ENCODE measurements around the gene ART4. TPM values are rescaled to one million over a fixed set of nuclear protein-coding genes. Genes with fewer than 3 reads are reported as not detected.

ART4 gene
- total RNA-seq, 4 donors from 2014 or later = 0.35 to 0.95 TPM; not detected in 2

DNA sequence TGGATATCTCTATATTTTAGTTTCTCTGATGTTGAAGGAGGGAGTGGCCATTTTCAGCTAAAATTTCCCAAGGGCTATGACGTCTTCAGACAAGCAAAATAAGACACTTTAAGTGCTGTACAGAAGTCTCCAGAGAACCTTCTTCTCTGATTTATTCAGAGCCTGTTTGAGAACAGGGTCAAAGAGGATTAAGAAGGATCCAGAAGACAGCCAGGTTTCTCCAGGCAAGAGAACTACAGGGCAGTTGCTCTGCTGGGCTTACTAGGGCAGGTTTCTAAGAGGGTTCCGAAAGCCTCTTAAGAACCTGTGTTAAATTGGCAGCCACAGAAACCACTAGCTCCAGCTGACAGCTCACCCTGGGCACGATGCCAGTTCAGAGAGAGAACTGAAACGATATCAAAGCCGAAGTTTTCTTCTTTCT lies 41.1 kb upstream of the ART4 start:
- intact Hi-C loops (cut with DNase I) = no loop called here
- WGBS, 2 donors = 0 to 1% methylated on average over 5 of the region's 5 CpGs
- TF ChIP-seq POLR2A (IDR thresholded peaks at IDR 0.05) = no peak
- TF ChIP-seq, protein P1, sequence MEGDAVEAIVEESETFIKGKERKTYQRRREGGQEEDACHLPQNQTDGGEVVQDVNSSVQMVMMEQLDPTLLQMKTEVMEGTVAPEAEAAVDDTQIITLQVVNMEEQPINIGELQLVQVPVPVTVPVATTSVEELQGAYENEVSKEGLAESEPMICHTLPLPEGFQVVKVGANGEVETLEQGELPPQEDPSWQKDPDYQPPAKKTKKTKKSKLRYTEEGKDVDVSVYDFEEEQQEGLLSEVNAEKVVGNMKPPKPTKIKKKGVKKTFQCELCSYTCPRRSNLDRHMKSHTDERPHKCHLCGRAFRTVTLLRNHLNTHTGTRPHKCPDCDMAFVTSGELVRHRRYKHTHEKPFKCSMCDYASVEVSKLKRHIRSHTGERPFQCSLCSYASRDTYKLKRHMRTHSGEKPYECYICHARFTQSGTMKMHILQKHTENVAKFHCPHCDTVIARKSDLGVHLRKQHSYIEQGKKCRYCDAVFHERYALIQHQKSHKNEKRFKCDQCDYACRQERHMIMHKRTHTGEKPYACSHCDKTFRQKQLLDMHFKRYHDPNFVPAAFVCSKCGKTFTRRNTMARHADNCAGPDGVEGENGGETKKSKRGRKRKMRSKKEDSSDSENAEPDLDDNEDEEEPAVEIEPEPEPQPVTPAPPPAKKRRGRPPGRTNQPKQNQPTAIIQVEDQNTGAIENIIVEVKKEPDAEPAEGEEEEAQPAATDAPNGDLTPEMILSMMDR (IDR thresholded peaks at IDR 0.05) = no peak
- Histone ChIP-seq H3K4me3 (peak overlapping the region in 3 of 4 donors; percentile 38 to 60 (median 38)), H3K27me3 (no peaks in the 10 kb centered on the region), H3K27ac (peak overlapping the region; percentile 30 to 81 (median 76)), H3K36me3 (no peaks in the 10 kb centered on the region), H3K9me3 (no peaks in the 10 kb centered on the region), H3K4me1 (peaks cover 0 to 38% (median 13%) of the 10 kb centered on the region in 3 donors)
- peak; percentile 9 for DNase-seq

DNA sequence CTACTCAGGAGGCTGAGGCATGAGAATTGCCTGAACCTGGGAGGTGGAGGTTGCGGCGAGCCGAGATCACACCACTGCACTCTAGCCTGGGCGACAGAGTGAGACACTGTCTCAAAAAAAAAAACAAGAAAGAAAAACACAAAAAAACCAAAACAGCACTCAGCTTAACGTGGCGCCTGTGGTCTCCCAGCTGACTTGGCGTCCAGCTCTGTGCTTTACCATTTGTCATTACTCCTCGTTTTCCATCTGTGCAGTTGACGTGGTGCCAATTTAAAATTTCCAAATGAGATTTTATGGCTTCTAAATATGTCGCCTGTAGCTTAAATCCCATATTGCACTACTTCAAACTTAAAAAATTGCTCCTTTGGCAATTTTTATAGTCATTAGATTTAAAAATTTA lies 40.4 kb upstream of the ART4 start:
- Histone ChIP-seq H3K36me3 (no peaks in the 10 kb centered on the region), H3K4me3 (peak overlapping the region in 3 of 4 donors; percentile 38 to 60 (median 38)), H3K9me3 (no peaks in the 10 kb centered on the region), H3K27me3 (no peaks in the 10 kb centered on the region), H3K4me1 (peaks cover 0 to 38% (median 13%) of the 10 kb centered on the region in 3 donors), H3K27ac (peak overlapping the region in 3 of 4 donors; percentile 28 to 81 (median 75))
- no peak for DNase-seq
- WGBS, 2 donors = 75 to 79% methylated on average over 10 of the region's 10 CpGs
- TF ChIP-seq, protein P1 (IDR thresholded peaks at IDR 0.05) = no peak
- TF ChIP-seq POLR2A (IDR thresholded peaks at IDR 0.05) = no peak
- intact Hi-C loops (cut with DNase I) = no loop called here

DNA sequence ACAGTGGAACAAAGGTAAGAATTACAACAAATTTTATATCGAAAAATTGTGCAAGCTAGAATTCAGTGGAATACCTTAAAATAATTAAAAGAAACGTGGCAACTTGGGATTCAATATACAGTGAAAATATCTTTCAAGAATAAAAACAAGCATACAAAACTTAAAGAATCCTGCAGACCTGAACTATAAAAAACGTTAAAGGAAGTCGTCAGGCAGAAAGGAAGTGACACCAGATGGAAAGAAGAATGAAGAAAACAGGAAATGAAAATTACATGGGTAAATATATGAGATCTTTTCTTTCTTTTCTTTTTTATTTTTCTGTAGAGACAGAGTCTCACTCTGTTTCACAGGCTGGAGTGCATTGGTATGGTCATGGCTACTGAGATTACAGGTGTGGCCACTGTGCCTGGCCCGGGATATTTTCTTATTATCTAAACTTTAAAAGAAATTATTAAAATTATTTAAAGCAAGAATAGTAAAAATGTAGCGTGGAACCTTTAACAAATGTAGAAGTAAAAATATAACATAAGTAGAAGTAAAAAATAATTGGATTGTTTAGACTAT lies 37.6 kb upstream of the ART4 start:
- Histone ChIP-seq H3K4me3 (no peak overlapping the region), H3K27ac (no peak overlapping the region), H3K4me1 (peaks cover 0 to 28% (median 8%) of the 10 kb centered on the region in 3 donors), H3K36me3 (no peaks in the 10 kb centered on the region), H3K9me3 (no peaks in the 10 kb centered on the region), H3K27me3 (no peaks in the 10 kb centered on the region)
- TF ChIP-seq, protein P1 (IDR thresholded peaks at IDR 0.05) = no peak
- no peak for TF ChIP-seq POLR2A (IDR thresholded peaks at IDR 0.05)
- DNase-seq = no peak
- intact Hi-C loops (cut with DNase I) = no loop called here
- WGBS, 2 donors = 71 to 74% methylated on average over 6 of the region's 6 CpGs

DNA sequence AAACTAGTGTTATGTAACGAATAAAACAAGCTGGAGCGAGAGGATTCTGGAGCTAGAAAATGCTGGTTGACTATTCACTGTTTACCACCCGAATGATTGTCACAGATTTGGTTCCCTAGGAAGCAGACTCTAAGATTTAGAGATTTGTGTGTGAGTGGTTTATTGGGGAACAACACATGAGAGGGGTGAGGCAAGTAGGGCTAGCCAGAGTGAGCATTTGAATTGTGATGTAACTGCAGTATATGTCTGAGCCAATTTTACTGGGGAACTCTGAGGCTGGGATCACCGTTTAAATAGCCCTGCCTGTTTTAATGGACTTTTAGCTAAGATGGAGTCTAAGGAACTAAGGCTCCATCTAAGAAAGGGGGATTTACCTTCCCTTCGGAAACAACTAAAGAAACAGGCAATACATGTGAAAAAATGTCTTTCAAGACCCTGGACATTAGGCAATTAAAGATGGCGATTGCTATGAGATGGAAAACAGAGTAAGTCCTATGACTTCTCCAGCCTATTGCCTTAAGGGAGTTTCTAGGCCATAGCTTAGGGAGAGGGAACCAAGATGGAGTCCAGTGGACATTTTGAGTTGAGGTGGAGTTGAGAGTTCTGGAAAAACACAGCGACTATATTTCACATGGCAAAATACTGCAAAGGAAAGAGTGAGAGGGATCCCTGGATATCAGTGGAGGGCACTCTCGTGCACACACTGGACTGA lies 36.1 kb upstream of the ART4 start:
- Histone ChIP-seq H3K27me3 (no peaks in the 10 kb centered on the region), H3K27ac (no peak overlapping the region), H3K4me3 (no peak overlapping the region), H3K36me3 (no peaks in the 10 kb centered on the region), H3K4me1 (peaks cover 0 to 12% (median 3%) of the 10 kb centered on the region in 3 donors), H3K9me3 (no peaks in the 10 kb centered on the region)
- 91 to 93% methylated on average over 8 of the region's 8 CpGs for WGBS, 2 donors
- no peak for TF ChIP-seq POLR2A (IDR thresholded peaks at IDR 0.05)
- TF ChIP-seq, protein P1 (IDR thresholded peaks at IDR 0.05) = no peak
- DNase-seq = no peak
- intact Hi-C loops (cut with DNase I) = no loop called here

DNA sequence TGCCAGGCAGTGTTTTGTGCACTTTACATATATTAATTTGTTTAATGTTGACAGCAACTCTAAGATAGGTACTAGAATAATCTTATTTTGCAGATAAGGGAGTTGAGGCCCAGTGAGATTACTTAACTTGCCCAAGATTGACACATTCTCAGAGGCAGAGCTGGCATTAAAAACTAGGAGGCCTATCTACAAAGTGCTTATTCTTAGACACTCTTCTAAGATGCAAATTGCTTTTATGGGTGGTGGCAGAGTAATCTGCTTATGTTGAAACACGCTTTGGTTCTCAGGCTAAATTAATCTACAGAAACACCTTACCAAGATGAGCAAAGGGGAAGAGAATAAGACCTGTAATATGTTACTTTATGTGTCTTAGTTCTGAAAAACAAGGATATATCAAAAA lies 35.2 kb upstream of the ART4 start:
- Histone ChIP-seq H3K4me3 (no peak overlapping the region), H3K36me3 (no peaks in the 10 kb centered on the region), H3K9me3 (no peaks in the 10 kb centered on the region), H3K27me3 (no peaks in the 10 kb centered on the region), H3K4me1 (peaks cover 0 to 3% (median 0%) of the 10 kb centered on the region in 3 donors), H3K27ac (no peak overlapping the region)
- 86 to 92% methylated on average over 1 of the region's 1 CpG for WGBS, 2 donors
- no peak for DNase-seq
- intact Hi-C loops (cut with DNase I) = no loop called here
- TF ChIP-seq POLR2A (IDR thresholded peaks at IDR 0.05) = no peak
- TF ChIP-seq, protein P1 (IDR thresholded peaks at IDR 0.05) = no peak
